Activated naive CD8-positive, alpha-beta T cell (primary cell): ENCODE measurements around the gene HNRNPUL1.
"Not testable (repeated sequence)": the region's sequence is repeated elsewhere in the genome, so short reads cannot be mapped to it uniquely, and the experiment has no call there.

ENCODE experiments used
- H3K27ac Mint-ChIP-seq: one replicate; pipeline ENCODE4 v1.8.0; 2021; ENCODE audit warnings: mixed read lengths
- H3K27me3 Mint-ChIP-seq: one replicate; pipeline ENCODE4 v1.8.0; 2021; ENCODE audit warnings: mixed read lengths
- H3K36me3 Mint-ChIP-seq: one replicate; pipeline ENCODE4 v1.8.0; 2021; ENCODE audit warnings: mixed read lengths
- H3K4me1 Mint-ChIP-seq: one replicate; pipeline ENCODE4 v1.8.0; 2021; ENCODE audit warnings: low read depth, mixed read lengths
- H3K4me3 Mint-ChIP-seq: one replicate; pipeline ENCODE4 v1.8.0; 2021; ENCODE audit warnings: mild to moderate bottlenecking, mixed read lengths
- H3K9me3 Mint-ChIP-seq: one replicate; pipeline ENCODE4 v1.8.0; 2021; ENCODE audit warnings: low read depth, mixed read lengths

The HNRNPUL1 gene

DNA sequence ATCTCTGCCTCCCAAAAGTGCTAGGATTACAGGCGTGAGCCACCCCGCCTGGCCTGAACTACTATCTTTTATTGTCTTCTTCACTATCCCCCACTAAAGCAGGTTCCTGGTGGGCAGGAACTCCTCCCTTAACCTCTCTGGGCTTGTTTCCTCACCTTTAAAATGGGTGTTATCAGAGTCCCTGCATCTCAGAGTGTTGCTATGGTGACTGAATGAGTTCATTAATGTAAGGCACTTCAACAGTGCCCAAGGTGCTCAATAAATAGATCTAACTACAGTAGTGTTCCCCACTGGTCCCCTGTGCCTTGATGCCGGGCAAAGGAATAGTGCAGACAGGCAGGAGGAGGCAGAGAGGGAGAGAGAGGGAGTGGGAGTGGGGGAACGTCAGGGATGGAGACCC, 66.3 kb downstream of the HNRNPUL1 start:
- Mint-ChIP-seq H3K4me3 (peak overlapping the region; percentile 55), H3K9me3 (no peaks in the 10 kb centered on the region), H3K27me3 (no peaks in the 10 kb centered on the region), H3K27ac (peak overlapping the region; percentile 37), H3K36me3 (peaks cover 19% of the 10 kb centered on the region), H3K4me1 (peaks cover 57% of the 10 kb centered on the region)

DNA sequence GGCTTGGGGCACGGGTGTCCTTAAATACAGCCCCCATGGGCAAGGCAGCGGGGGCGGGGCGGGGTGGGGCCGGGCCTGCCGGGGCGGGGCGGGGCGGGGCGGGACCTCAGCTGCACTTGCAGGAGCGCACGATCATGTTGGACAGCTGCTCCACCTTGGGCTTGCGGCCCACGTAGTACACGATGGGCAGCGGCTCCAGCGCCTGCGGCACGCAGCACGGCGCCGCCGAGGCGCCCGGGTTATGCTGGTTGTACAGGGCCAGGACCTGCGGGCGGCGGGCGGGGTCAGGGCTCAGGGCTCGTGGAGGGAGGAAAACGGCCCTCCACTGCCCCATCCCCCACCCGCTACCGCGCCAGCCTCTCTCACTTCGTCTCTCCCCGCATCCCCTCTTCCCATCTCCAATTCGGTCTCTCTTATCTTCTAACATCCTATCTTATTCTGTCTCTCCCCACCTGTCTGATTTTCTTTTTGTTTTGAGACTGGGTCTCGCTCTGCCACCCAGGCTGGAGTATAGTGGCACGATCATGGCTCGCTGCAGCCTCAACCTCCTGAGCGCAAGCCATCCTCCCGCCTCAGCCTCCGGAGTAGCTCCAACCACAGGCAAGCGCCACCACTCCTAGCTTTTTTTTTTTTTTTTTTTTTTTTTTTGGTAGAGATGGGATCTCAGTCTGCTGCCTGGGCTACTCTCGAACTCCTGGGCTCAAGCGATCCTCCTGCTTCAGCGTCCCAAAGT, 66.9 kb downstream of the HNRNPUL1 start:
- peak overlapping the region; percentile 46 for H3K27ac Mint-ChIP-seq
- H3K36me3 Mint-ChIP-seq, result peaks cover 19% of the 10 kb centered on the region
- H3K27me3 Mint-ChIP-seq, result no peaks in the 10 kb centered on the region
- H3K4me3 Mint-ChIP-seq, result peak overlapping the region; percentile 47
- H3K9me3 Mint-ChIP-seq, result no peaks in the 10 kb centered on the region
- H3K4me1 Mint-ChIP-seq, result peaks cover 58% of the 10 kb centered on the region

DNA sequence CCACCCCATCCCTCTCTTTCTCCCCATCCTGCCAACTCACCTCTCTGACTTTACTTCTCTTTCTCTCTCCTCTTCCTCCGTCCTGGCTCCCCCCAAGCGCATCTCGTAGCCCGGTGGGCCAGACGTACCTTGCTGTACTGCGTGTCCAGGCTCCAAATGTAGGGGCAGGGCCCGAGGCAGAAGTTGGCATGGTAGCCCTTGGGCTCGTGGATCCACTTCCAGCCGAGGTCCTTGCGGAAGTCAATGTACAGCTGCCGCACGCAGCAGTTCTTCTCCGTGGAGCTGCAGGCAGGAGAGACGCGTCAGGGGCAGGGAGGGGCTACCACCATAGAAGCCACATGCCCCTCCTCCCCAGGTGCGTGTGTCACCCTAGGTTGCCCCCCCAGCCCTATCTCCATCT, 67.8 kb downstream of the HNRNPUL1 start:
- no peaks in the 10 kb centered on the region for H3K27me3 Mint-ChIP-seq
- H3K36me3 Mint-ChIP-seq, result peaks cover 14% of the 10 kb centered on the region
- no peak overlapping the region for H3K4me3 Mint-ChIP-seq
- no peaks in the 10 kb centered on the region for H3K9me3 Mint-ChIP-seq
- peaks cover 51% of the 10 kb centered on the region for H3K4me1 Mint-ChIP-seq
- H3K27ac Mint-ChIP-seq, result peak overlapping the region; percentile 46

DNA sequence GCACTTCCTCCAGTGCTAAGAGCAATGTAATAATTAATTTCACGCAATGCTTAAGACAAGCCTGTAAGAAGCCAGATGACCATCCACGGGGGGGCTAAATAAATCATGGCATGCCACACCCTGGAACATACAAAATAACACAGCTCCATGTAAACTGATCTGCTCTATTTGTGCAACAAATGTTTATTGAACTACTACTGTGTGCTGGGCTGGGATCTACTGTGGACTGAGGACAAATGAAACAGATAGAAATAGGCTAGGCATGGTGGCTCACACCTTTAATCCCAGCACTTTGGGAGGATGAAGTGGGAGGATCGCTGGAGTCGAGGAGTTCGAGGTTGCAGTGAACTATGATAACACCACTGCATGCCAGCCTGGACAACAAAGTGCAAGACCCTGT, 68.3 kb downstream of the HNRNPUL1 start:
- peak overlapping the region; percentile 58 for H3K27ac Mint-ChIP-seq
- no peaks in the 10 kb centered on the region for H3K27me3 Mint-ChIP-seq
- peaks cover 49% of the 10 kb centered on the region for H3K4me1 Mint-ChIP-seq
- H3K4me3 Mint-ChIP-seq, result no peak overlapping the region
- no peaks in the 10 kb centered on the region for H3K9me3 Mint-ChIP-seq
- H3K36me3 Mint-ChIP-seq, result peaks cover 13% of the 10 kb centered on the region

DNA sequence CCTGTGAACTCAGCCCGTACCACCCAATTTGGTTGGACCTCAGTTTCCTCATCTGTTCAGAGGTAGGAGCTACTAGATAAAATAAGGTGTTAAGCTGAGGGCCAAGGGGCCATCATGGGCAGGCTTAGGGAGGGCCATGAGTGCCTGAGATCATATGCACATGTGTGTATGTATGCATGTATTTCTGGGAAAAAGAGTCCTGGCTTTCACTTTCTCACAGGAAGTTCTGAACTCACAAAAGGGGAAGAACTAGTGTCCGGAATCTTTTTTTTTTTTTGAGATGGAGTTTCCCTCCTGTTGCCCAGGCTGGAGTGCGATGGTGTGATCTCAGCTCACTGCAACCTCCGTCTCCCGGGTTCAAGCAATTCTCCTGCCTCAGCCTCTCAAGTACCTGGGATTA, 70.6 kb downstream of the HNRNPUL1 start:
- H3K27me3 Mint-ChIP-seq, result no peaks in the 10 kb centered on the region
- H3K27ac Mint-ChIP-seq, result peak overlapping the region; percentile 68
- peaks cover 11% of the 10 kb centered on the region for H3K36me3 Mint-ChIP-seq
- peaks cover 38% of the 10 kb centered on the region for H3K4me1 Mint-ChIP-seq
- no peak overlapping the region for H3K4me3 Mint-ChIP-seq
- no peaks in the 10 kb centered on the region for H3K9me3 Mint-ChIP-seq

DNA sequence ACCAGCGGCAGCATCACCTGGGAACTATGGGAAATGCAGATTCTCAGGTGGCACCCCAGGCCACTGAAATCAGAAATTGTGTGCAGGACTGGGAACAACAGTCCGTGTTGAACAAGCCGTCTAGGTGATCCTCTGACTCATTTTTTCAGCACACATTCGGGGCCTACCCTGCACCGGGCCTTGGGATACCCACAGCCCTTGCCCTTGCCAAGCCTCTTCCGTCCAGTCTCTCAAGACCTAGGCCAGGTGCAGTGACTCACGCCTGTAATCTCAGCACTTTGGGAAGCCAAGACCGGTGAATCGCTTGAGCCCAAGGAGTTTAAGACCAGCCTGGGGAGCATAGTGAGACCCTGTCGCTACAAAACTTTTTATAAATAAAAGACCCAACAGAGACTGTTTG, 71.3 kb downstream of the HNRNPUL1 start:
- peaks cover 38% of the 10 kb centered on the region for H3K4me1 Mint-ChIP-seq
- no peak overlapping the region for H3K4me3 Mint-ChIP-seq
- H3K9me3 Mint-ChIP-seq, result no peaks in the 10 kb centered on the region
- H3K27ac Mint-ChIP-seq, result no peak overlapping the region
- H3K27me3 Mint-ChIP-seq, result no peaks in the 10 kb centered on the region
- peaks cover 11% of the 10 kb centered on the region for H3K36me3 Mint-ChIP-seq

DNA sequence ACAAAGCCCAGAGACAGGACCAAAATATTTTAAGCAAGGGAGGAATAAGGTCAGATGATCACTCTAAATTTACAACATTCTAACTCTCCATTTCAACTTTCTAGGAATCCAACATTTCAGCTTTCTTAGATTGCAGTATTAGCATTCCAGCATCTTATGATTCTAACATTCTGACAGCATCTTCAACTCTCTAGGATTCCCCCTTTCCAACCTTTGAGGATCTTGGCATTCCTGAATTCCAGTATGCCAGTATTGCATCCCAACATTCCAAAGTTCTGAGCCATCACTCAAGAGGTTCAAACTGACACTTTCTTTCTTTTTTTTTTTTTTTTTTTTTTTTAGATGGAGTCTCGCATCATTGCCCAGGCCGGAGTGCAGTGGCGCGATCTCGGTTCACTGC, 75.8 kb downstream of the HNRNPUL1 start:
- Mint-ChIP-seq H3K4me3 (no peak overlapping the region), H3K27ac (peak overlapping the region; percentile 68), H3K27me3 (no peaks in the 10 kb centered on the region), H3K9me3 (no peaks in the 10 kb centered on the region), H3K4me1 (peaks cover 42% of the 10 kb centered on the region), H3K36me3 (peaks cover 9% of the 10 kb centered on the region)

DNA sequence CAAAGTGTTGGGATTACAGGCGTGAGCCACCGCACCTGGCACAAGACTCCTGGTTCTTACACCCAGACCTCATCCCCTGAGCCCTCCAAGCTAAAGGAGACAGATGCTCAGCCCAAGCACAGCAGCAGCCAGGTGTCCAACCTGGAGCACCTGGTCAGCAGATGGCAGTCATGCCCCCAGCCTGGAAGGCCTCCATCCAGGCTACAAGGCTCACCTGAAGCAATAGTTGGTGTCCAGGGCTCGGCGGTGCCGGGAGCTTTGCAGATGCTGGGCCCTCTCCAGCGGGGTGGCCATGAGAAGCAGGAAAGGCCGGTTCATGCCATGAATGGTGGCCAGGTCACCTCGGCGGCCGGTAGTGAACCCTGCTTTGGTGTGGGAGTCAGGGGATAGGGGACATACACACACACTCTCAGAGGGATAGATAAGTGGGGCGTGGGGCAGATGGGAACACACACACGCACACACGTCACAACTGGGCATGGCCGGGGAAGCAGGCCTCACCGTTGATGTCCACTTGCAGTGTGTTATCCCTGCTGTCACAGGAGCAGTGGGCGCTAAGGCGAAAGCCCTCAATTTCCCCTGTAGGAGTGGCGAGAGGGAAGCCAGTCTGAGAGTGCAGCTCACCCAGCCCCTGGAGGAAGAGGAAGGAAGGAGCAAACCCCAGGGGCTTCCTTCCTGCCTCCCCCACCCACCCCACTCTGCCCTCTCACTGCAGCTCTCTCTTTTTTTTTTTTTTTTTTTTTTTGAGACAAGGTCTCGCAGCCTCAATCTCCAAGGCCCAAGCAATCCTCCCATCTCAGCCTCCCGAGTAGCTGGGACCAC, 77.7 kb downstream of the HNRNPUL1 start:
- Mint-ChIP-seq H3K27ac (peak overlapping the region; percentile 41), H3K4me1 (peaks cover 40% of the 10 kb centered on the region), H3K9me3 (no peaks in the 10 kb centered on the region), H3K4me3 (peak overlapping the region; percentile 32), H3K36me3 (peaks cover 11% of the 10 kb centered on the region), H3K27me3 (no peaks in the 10 kb centered on the region)

DNA sequence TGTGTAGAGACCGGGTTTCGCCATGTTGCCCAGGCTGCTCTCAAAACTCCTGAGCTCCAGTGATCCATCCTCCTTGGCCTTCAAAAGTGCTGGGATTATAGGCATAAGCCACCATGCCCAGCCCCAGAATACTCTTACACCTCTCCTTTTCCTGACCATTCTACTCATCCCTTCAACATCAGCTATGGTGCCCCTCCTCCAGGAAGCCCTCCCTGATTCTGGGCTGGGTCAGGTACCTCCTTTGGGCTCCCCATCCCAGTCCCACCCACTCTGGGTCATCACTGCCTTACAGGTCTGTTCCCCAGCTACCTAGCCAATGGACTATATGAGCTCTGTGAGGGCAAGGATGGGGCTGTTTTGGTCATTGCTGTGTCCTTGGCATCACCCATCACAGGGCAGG, 80.0 kb downstream of the HNRNPUL1 start:
- Mint-ChIP-seq H3K4me1 (peaks cover 47% of the 10 kb centered on the region), H3K9me3 (no peaks in the 10 kb centered on the region), H3K27me3 (no peaks in the 10 kb centered on the region), H3K36me3 (peaks cover 16% of the 10 kb centered on the region), H3K4me3 (no peak overlapping the region), H3K27ac (peak overlapping the region; percentile 54)

DNA sequence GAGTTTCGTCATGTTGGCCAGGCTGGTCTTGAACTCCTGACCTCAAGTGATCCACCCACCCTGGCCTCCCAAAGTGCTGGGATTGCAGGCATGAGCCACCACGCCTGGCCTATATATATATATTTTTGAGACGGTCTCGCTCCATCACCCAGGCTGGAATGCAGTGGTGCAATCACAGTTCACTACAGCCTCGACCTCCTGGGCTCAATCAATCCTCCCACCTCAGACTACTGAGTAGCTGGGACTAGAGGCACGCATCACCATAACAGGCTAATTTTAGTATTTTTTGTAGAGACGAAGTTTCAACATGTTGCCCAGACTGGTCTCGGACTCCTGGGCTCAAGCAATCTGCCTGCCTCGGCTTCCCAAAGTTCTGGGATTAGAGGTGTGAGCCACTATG, 82.7 kb downstream of the HNRNPUL1 start:
- H3K9me3 Mint-ChIP-seq, H3K4me3 Mint-ChIP-seq, H3K27me3 Mint-ChIP-seq, H3K27ac Mint-ChIP-seq: not testable (repeated sequence)
- peaks cover 11% of the 10 kb centered on the region for H3K36me3 Mint-ChIP-seq
- H3K4me1 Mint-ChIP-seq, result peaks cover 47% of the 10 kb centered on the region

DNA sequence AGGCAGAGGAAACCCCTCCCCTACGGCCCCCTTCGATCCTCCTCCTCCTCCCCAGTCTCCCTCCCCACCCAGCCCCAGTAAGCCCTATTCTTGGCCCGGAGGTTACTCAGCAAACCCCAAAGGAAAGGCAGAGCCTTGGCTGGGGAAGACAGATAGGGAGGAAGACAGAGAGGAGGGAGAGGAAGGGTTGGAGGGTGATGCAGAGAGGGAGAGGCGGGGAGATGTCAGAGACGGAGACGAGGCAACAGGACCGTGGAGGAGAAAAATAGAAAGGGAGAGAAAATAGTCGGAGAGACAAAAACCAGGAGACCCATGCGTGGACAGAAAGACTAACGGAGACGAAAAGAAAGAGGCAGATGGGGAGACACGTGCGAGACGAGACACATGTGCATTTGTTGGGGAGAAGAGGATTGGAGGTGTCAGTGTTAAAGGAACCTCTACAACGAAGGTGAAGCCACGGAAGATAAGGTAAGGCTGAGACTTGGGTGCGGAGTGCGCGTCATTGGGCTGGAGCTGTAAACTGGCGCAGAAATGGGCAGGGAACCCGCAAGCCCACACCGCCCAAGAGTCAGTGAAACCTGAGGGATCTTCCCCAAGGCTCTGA, 86.7 kb downstream of the HNRNPUL1 start:
- H3K9me3 Mint-ChIP-seq, result no peaks in the 10 kb centered on the region
- peak overlapping the region; percentile 98 for H3K27ac Mint-ChIP-seq
- peaks cover 7% of the 10 kb centered on the region for H3K36me3 Mint-ChIP-seq
- no peaks in the 10 kb centered on the region for H3K27me3 Mint-ChIP-seq
- H3K4me1 Mint-ChIP-seq, result peaks cover 41% of the 10 kb centered on the region
- peak overlapping the region; percentile 100 for H3K4me3 Mint-ChIP-seq

DNA sequence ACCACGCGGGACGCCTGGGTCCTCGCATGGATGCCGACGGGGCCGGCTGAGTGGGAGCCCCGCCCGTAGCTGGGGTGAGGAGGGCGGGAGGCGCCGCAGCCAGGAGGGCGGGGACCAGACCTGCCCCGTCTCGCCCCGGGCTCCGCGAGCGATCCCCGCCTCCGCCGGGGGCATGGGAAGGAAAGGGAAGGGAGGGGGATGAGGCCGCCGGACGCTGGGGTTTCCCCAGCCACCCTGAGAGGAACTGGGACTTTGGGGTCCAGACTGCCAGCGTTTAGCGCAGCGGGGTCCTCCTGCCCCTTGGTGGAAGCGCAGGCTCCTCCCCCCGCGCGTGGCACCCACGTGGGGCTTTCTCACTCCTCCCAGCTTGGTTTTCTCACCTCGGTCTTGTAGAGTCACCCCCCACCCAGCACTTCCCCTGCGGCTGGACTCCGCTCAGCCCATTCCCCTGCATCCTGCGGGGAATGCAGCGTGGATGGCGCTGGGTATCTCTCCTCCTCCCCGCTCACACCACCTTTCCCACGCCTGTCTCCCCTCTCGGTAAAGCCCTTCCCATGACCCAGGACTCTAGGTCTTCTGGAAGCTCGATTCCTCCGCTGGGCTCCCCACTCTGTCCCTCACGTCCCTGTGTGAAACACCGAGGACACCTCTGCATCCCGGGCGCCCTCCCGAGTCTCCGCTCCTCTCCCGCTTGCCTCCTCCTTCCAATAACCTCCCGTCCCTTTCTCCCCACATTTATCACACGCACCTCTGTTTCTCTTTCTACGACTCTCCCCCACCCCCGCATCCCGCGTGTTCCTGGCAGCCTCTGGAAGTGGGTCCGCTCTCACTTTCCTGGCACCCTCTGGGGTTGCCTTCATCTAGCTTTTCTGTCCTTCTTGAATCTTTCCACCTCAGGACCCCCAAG, 87.4 kb downstream of the HNRNPUL1 start:
- Mint-ChIP-seq H3K27ac (peak overlapping the region; percentile 98), H3K4me1 (peaks cover 46% of the 10 kb centered on the region), H3K4me3 (peak overlapping the region; percentile 100), H3K27me3 (no peaks in the 10 kb centered on the region), H3K36me3 (peaks cover 5% of the 10 kb centered on the region), H3K9me3 (no peaks in the 10 kb centered on the region)

DNA sequence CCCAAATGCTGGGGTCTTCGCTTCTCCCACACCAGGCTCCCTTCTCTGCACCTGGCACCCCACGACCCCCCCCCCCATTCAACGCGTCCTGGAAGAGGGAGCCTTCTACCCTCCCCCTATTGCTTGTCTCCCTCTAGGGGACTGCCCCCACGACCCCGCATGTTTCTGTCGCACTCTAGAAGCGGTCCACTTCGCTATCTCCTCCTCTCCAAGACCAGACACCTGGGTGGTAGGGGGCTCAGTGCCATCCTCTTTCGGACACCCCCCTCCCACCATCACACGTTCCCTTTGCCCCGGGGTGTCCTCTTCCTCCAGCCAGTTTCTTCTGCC, 88.1 kb downstream of the HNRNPUL1 start:
- H3K27me3 Mint-ChIP-seq, result no peaks in the 10 kb centered on the region
- peak overlapping the region; percentile 100 for H3K4me3 Mint-ChIP-seq
- peaks cover 5% of the 10 kb centered on the region for H3K36me3 Mint-ChIP-seq
- H3K4me1 Mint-ChIP-seq, result peaks cover 51% of the 10 kb centered on the region
- no peaks in the 10 kb centered on the region for H3K9me3 Mint-ChIP-seq
- H3K27ac Mint-ChIP-seq, result peak overlapping the region; percentile 98

DNA sequence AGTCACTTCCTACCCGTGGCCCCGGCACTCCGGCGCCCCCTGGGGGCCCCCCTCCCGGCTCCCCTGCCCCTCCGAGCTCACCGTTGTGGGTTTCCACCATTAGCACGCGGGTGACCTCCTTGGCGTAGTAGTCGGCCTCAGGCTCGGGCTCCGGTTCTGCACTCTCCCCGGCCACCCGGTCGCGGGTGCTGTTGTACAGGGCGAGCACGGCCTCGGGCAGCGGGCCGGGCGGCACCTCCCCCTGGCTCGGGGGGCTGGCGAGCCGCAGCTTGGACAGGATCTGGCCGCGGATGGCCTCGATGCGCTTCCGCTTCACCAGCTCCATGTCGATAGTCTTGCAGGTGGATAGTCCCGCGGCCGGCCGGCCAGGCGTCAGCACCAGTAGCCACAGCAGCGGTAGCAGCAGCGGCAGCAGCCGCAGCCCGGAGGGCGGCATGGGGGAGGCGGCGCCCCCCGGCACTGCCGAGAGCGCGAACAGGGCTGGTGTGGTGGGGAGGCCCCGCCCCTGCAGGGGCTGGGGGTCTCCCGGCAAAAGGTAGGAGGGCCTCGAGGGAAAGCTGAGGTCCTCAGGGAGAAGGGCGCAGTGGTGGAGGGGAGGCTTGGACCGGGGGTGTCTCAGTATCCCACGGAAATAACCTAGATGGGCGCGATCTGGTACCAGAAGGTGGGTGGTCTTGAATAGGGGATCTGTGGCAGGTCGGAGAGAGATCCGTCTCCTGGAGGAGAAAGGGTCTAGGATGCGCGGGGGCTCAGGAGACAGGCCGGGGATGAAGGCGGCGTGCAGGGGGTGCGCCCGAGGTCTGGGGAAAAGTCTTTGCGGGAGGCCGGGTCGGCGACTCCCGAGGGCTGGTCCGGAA, 88.7 kb downstream of the HNRNPUL1 start:
- peaks cover 55% of the 10 kb centered on the region for H3K4me1 Mint-ChIP-seq
- peaks cover 5% of the 10 kb centered on the region for H3K36me3 Mint-ChIP-seq
- no peaks in the 10 kb centered on the region for H3K9me3 Mint-ChIP-seq
- peak overlapping the region; percentile 98 for H3K27ac Mint-ChIP-seq
- no peaks in the 10 kb centered on the region for H3K27me3 Mint-ChIP-seq
- H3K4me3 Mint-ChIP-seq, result peak overlapping the region; percentile 100
